Fibroblast of lung (primary cell): ENCODE measurements around the gene P3H3.

Source experiments
- EZH2 ChIP-seq: IDR thresholded peaks from 2 replicates; pipeline ENCODE4 v1.5.1; 2012; ENCODE audit warnings: low read length, control low read depth, mild to moderate bottlenecking; ENCODE audit errors: missing control alignments
- TF ChIP-seq, protein P1 (sequence below), 2 donors: IDR thresholded peaks in 1 of 2; conservative IDR thresholded peaks in 1 of 2; 1 replicate in 1 of 2; 2 replicates in 1 of 2; pipeline ENCODE4 v1.5.1; 2011 to 2012; ENCODE audit warnings: low read length in 2 of 2, control low read depth in 1 of 2, inconsistent platforms in 1 of 2, low read depth in 1 of 2, mild to moderate bottlenecking in 1 of 2

DNA sequence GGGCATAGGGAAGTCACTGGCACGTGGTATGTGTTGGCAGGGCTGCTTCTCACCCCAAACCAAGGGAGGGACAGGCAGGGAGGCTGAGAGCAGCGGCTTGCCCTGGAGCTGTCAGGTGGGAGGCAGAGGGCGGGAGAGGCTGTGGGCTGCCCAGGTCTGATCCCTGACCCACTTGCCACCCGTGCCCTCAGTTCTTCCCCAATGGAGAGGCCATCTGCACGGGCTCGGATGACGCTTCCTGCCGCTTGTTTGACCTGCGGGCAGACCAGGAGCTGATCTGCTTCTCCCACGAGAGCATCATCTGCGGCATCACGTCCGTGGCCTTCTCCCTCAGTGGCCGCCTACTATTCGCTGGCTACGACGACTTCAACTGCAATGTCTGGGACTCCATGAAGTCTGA is 17.2 kb downstream of the P3H3 start:
- TF ChIP-seq, protein P1, sequence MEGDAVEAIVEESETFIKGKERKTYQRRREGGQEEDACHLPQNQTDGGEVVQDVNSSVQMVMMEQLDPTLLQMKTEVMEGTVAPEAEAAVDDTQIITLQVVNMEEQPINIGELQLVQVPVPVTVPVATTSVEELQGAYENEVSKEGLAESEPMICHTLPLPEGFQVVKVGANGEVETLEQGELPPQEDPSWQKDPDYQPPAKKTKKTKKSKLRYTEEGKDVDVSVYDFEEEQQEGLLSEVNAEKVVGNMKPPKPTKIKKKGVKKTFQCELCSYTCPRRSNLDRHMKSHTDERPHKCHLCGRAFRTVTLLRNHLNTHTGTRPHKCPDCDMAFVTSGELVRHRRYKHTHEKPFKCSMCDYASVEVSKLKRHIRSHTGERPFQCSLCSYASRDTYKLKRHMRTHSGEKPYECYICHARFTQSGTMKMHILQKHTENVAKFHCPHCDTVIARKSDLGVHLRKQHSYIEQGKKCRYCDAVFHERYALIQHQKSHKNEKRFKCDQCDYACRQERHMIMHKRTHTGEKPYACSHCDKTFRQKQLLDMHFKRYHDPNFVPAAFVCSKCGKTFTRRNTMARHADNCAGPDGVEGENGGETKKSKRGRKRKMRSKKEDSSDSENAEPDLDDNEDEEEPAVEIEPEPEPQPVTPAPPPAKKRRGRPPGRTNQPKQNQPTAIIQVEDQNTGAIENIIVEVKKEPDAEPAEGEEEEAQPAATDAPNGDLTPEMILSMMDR (conservative IDR thresholded peaks at IDR 0.05 in 1 of 2, IDR thresholded peaks at IDR 0.05 in 1 of 2; ENCODE audit: low read depth in 1 of 2, low read length in 2 of 2): no peak
- no peak for TF ChIP-seq EZH2
